ENCODE measurements around the gene SRI. TPM values are rescaled to one million over a fixed set of nuclear protein-coding genes. Genes with fewer than 3 reads are reported as not detected.
A peak's percentile ranks its signal among the peaks of the same experiment; 100 is the strongest.

The SRI gene
- polyA plus RNA-seq, 6 donors from 2014 or later: 194 to 265 (median 222) TPM

GRCh38 chr7:88253640-88254039 lies 33.8 kb upstream of the SRI start:
- Mint-ChIP-seq H3K9me3 (peaks cover 14 to 42% (median 22%) of the 10 kb centered on the region in 7 donors), H3K4me1 (no peaks in the 10 kb centered on the region), H3K27ac (no peak overlapping the region), H3K36me3 (peaks cover 4 to 11% of the 10 kb centered on the region in 2 donors), H3K4me3 (no peak overlapping the region), H3K27me3 (peaks cover 11 to 33% (median 27%) of the 10 kb centered on the region in 3 donors)
- ATAC-seq (ENCODE audit: low read depth in 2 of 2) (no peak), DNase-seq (no peak)

- DNase-seq (no peak), ATAC-seq (ENCODE audit: low read depth in 2 of 2) (no peak)
- Mint-ChIP-seq H3K36me3 (no peaks in the 10 kb centered on the region), H3K9me3 (no peaks in the 10 kb centered on the region), H3K27ac (peak overlapping the region in 1 of 6 donors; percentile 28), H3K4me1 (no peaks in the 10 kb centered on the region), H3K4me3 (no peak overlapping the region), H3K27me3 (peaks cover 6 to 9% (median 8%) of the 10 kb centered on the region in 3 donors)
Observed at GRCh38 chr7:88244258-88244657, 24.4 kb upstream of the SRI start.

- DNase-seq (no peak), ATAC-seq (ENCODE audit: low read depth in 2 of 2) (no peak)
- Mint-ChIP-seq H3K36me3 (no peaks in the 10 kb centered on the region), H3K27ac (no peak overlapping the region), H3K9me3 (no peaks in the 10 kb centered on the region), H3K4me3 (no peak overlapping the region), H3K27me3 (peaks cover 5 to 9% (median 8%) of the 10 kb centered on the region in 3 donors), H3K4me1 (no peaks in the 10 kb centered on the region)
Observed at GRCh38 chr7:88243345-88243909, 23.6 kb upstream of the SRI start.

GRCh38 chr7:88239852-88240251 lies 20.0 kb upstream of the SRI start:
- DNase-seq (no peak), ATAC-seq (ENCODE audit: low read depth in 2 of 2) (no peak)
- Mint-ChIP-seq H3K9me3 (no peaks in the 10 kb centered on the region), H3K36me3 (no peaks in the 10 kb centered on the region), H3K27me3 (peaks cover 9 to 18% (median 14%) of the 10 kb centered on the region in 3 donors), H3K4me1 (no peaks in the 10 kb centered on the region), H3K4me3 (no peak overlapping the region), H3K27ac (no peak overlapping the region)

GRCh38 chr7:88233828-88234227 lies 14.0 kb upstream of the SRI start:
- ATAC-seq (ENCODE audit: low read depth in 2 of 2) (no peak), DNase-seq (no peak)
- peaks cover 0 to 9% (median 2%) of the 10 kb centered on the region in 7 donors for H3K9me3 Mint-ChIP-seq
- no peaks in the 10 kb centered on the region for H3K4me1 Mint-ChIP-seq
- H3K27me3 Mint-ChIP-seq: peaks cover 25 to 49% (median 43%) of the 10 kb centered on the region in 3 donors
- H3K4me3 Mint-ChIP-seq: no peak overlapping the region
- no peak overlapping the region for H3K27ac Mint-ChIP-seq
- H3K36me3 Mint-ChIP-seq: peaks cover under 1 to 2% of the 10 kb centered on the region in 2 donors

GRCh38 chr7:88230646-88231045 lies 10.8 kb upstream of the SRI start:
- no peak for DNase-seq
- Mint-ChIP-seq H3K27ac (no peak overlapping the region), H3K36me3 (peaks cover 8 to 10% of the 10 kb centered on the region in 2 donors), H3K9me3 (peaks cover 0 to 17% (median 8%) of the 10 kb centered on the region in 7 donors), H3K4me1 (no peaks in the 10 kb centered on the region), H3K4me3 (no peak overlapping the region), H3K27me3 (peaks cover 23 to 44% (median 42%) of the 10 kb centered on the region in 3 donors)
- no peak for ATAC-seq (ENCODE audit: low read depth in 2 of 2)

- Mint-ChIP-seq H3K36me3 (peaks cover 8 to 10% of the 10 kb centered on the region in 2 donors), H3K9me3 (peaks cover 0 to 17% (median 8%) of the 10 kb centered on the region in 7 donors), H3K4me1 (no peaks in the 10 kb centered on the region), H3K27me3 (peaks cover 16 to 34% (median 32%) of the 10 kb centered on the region in 3 donors), H3K4me3 (no peak overlapping the region), H3K27ac (no peak overlapping the region)
- no peak for DNase-seq
- no peak for ATAC-seq (ENCODE audit: low read depth in 2 of 2)
Observed at GRCh38 chr7:88229302-88229995, 9.6 kb upstream of the SRI start.

GRCh38 chr7:88226886-88227516 lies 7.2 kb upstream of the SRI start:
- H3K27me3 Mint-ChIP-seq: peaks cover 10 to 28% (median 27%) of the 10 kb centered on the region in 3 donors
- no peaks in the 10 kb centered on the region for H3K4me1 Mint-ChIP-seq
- H3K36me3 Mint-ChIP-seq: peaks cover 8 to 10% of the 10 kb centered on the region in 2 donors
- peaks cover 0 to 17% (median 8%) of the 10 kb centered on the region in 7 donors for H3K9me3 Mint-ChIP-seq
- DNase-seq (no peak), ATAC-seq (ENCODE audit: low read depth in 2 of 2) (no peak)
- no peak overlapping the region for H3K27ac Mint-ChIP-seq
- H3K4me3 Mint-ChIP-seq: no peak overlapping the region

- no peak for ATAC-seq (ENCODE audit: low read depth in 2 of 2)
- no peak overlapping the region for H3K27ac Mint-ChIP-seq
- no peak overlapping the region for H3K4me3 Mint-ChIP-seq
- H3K36me3 Mint-ChIP-seq: peaks cover 8 to 10% of the 10 kb centered on the region in 2 donors
- H3K27me3 Mint-ChIP-seq: peaks cover 8 to 20% (median 20%) of the 10 kb centered on the region in 3 donors
- H3K9me3 Mint-ChIP-seq: peaks cover 0 to 17% (median 8%) of the 10 kb centered on the region in 7 donors
- H3K4me1 Mint-ChIP-seq: peaks cover under 1 to 2% (median 1%) of the 10 kb centered on the region in 3 donors
- DNase-seq: no peak
Observed at GRCh38 chr7:88226201-88226600, 6.4 kb upstream of the SRI start.

GRCh38 chr7:88224601-88225275 lies 4.9 kb upstream of the SRI start:
- Mint-ChIP-seq H3K4me3 (no peak overlapping the region), H3K36me3 (peaks cover 8 to 10% of the 10 kb centered on the region in 2 donors)
- no peak for DNase-seq

GRCh38 chr7:88223265-88223664 lies 3.4 kb upstream of the SRI start:
- peaks cover 17 to 25% (median 23%) of the 10 kb centered on the region in 3 donors for H3K4me1 Mint-ChIP-seq
- ATAC-seq (ENCODE audit: low read depth in 2 of 2): no peak
- no peak overlapping the region for H3K4me3 Mint-ChIP-seq
- no peak overlapping the region for H3K27ac Mint-ChIP-seq
- H3K36me3 Mint-ChIP-seq: peaks cover 1 to 2% of the 10 kb centered on the region in 2 donors
- no peak for DNase-seq
- peaks cover 0 to under 1% (median 0%) of the 10 kb centered on the region in 3 donors for H3K27me3 Mint-ChIP-seq
- peaks cover 0 to 3% (median 1%) of the 10 kb centered on the region in 7 donors for H3K9me3 Mint-ChIP-seq

More at GRCh38 chr7:88224601-88225275, 4.9 kb upstream of the SRI start:
- ATAC-seq (ENCODE audit: low read depth in 2 of 2): no peak
- Mint-ChIP-seq H3K27ac (no peak overlapping the region), H3K27me3 (peaks cover 0 to 11% (median 10%) of the 10 kb centered on the region in 3 donors), H3K4me1 (peaks cover 10 to 15% (median 14%) of the 10 kb centered on the region in 3 donors), H3K9me3 (peaks cover 0 to 17% (median 8%) of the 10 kb centered on the region in 7 donors)

GRCh38 chr7:88218836-88219605 lies 817 bp downstream of the SRI start:
- Mint-ChIP-seq H3K9me3 (no peaks in the 10 kb centered on the region), H3K4me3 (peak overlapping the region; percentile 94 to 99 (median 97)), H3K27ac (peak overlapping the region; percentile 34 to 98 (median 92)), H3K27me3 (no peaks in the 10 kb centered on the region), H3K4me1 (peaks cover 25 to 39% (median 31%) of the 10 kb centered on the region in 3 donors), H3K36me3 (peaks cover 3 to 5% of the 10 kb centered on the region in 2 donors)
- peak; percentile 36 for DNase-seq
- ATAC-seq (ENCODE audit: low read depth in 2 of 2): peak; percentile 3 to 13

All from naive B cell (primary cell).